H1 (cell line): Measurements from ENCODE around the gene CPA4.

Experiments
- CHD2 ChIP-seq: IDR thresholded peaks from 2 replicates; pipeline ENCODE4 v1.6.1; 2012; ENCODE audit warnings: low read length, improper control_type of control experiment
- CREB1 ChIP-seq: IDR thresholded peaks from 2 replicates; pipeline ENCODE4 v1.6.1; 2012; ENCODE audit warnings: inconsistent platforms
- CTCF ChIP-seq, 3 experiments: IDR thresholded peaks; 1 replicate in 2 of 3; 2 replicates in 1 of 3; pipeline versions ENCODE4 v1.5.1 to v1.6.1; 2011; ENCODE audit warnings: low read length in 3 of 3, mild to moderate bottlenecking in 3 of 3, inconsistent platforms in 2 of 3, low read depth in 1 of 3, moderate library complexity in 1 of 3; ENCODE audit not compliant: insufficient read depth in 1 of 3; ENCODE audit errors: control extremely low read depth in 1 of 3
- EZH2 ChIP-seq: fragments of 200-600 bp; sonication (generic); IDR thresholded peaks from 2 replicates; pipeline ENCODE4 v1.7.1; 2012; ENCODE audit warnings: low read depth, mild to moderate bottlenecking, moderate library complexity, low read length, inconsistent platforms; ENCODE audit not compliant: severe bottlenecking
- GTF2F1 ChIP-seq: IDR thresholded peaks from 2 replicates; pipeline ENCODE4 v1.6.1; 2012; ENCODE audit warnings: low read depth, low read length, improper control_type of control experiment, borderline replicate concordance
- POLR2A ChIP-seq, 2 experiments: IDR thresholded peaks; 1 replicate in 1 of 2; 2 replicates in 1 of 2; pipeline ENCODE4 v1.6.1; 2011; ENCODE audit warnings: low read depth in 2 of 2, low read length in 2 of 2, mild to moderate bottlenecking in 2 of 2; ENCODE audit errors: control extremely low read depth in 1 of 2
- POLR2AphosphoS5 ChIP-seq: IDR thresholded peaks from 2 replicates; pipeline ENCODE4 v1.6.1; 2011; ENCODE audit warnings: low read depth, low read length
- RAD21 ChIP-seq, 2 experiments: IDR thresholded peaks in 1 of 2; conservative IDR thresholded peaks in 1 of 2; 2 replicates each; pipeline ENCODE4 v1.6.1; 2011; ENCODE audit warnings: low read depth in 2 of 2, low read length in 2 of 2, improper control_type of control experiment in 1 of 2, inconsistent platforms in 1 of 2, mild to moderate bottlenecking in 1 of 2, moderate library complexity in 1 of 2
- TCF12 ChIP-seq: IDR thresholded peaks from 2 replicates; pipeline ENCODE4 v1.6.1; 2011; ENCODE audit warnings: low read depth, mild to moderate bottlenecking, low read length
- USF2 ChIP-seq: IDR thresholded peaks from 2 replicates; pipeline ENCODE4 v1.6.1; 2011; ENCODE audit warnings: low read length, improper control_type of control experiment
- TF ChIP-seq, protein P1 (sequence below): IDR thresholded peaks from 2 replicates; pipeline ENCODE4 v1.6.1; 2012; ENCODE audit warnings: inconsistent platforms
- TF ChIP-seq, protein P2 (sequence below): IDR thresholded peaks from 2 replicates; pipeline ENCODE4 v1.6.1; 2012; ENCODE audit warnings: inconsistent platforms

- TF ChIP-seq USF2 (no peak), POLR2A (IDR thresholded peaks at IDR 0.05; ENCODE audit: control extremely low read depth in 1 of 2, low read depth in 2 of 2, low read length in 2 of 2) (no peak), CTCF (IDR thresholded peaks at IDR 0.05; ENCODE audit: control extremely low read depth in 1 of 3, insufficient read depth in 1 of 3, low read depth in 1 of 3, low read length in 3 of 3) (no peak), GTF2F1 (no peak), CHD2 (no peak), RAD21 (IDR thresholded peaks at IDR 0.05 in 1 of 2, conservative IDR thresholded peaks at IDR 0.05 in 1 of 2; ENCODE audit: low read depth in 2 of 2, low read length in 2 of 2) (no peak), CREB1 (no peak), TCF12 (no peak), EZH2 (no peak), POLR2AphosphoS5 (no peak)
- TF ChIP-seq, protein P1, sequence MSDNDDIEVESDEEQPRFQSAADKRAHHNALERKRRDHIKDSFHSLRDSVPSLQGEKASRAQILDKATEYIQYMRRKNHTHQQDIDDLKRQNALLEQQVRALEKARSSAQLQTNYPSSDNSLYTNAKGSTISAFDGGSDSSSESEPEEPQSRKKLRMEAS, result no peak
- TF ChIP-seq, protein P2, sequence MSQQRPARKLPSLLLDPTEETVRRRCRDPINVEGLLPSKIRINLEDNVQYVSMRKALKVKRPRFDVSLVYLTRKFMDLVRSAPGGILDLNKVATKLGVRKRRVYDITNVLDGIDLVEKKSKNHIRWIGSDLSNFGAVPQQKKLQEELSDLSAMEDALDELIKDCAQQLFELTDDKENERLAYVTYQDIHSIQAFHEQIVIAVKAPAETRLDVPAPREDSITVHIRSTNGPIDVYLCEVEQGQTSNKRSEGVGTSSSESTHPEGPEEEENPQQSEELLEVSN, result no peak
These were observed 13.1 kb upstream of the CPA4 start for GRCh38 chr7:130279906-130280305.
